Upper lobe of left lung (tissue), 6 donors: ENCODE data around the gene KNL1. TPM values are rescaled to one million over a fixed set of nuclear protein-coding genes. Genes with fewer than 3 reads are reported as not detected.

Source experiments
- ATAC-seq, 2 donors: fragments of 200-7000 bp; cut with Tn5 transposase; one replicate each; pipeline ENCODE4 v1.9.1; 2022; ENCODE audit warnings: mild to moderate bottlenecking in 2 of 2, moderate library complexity in 2 of 2; ENCODE audit not compliant: low FRiP score in 2 of 2
- DNase-seq, 2 donors: peaks; one replicate each; pipeline ENCODE4 v3.0.0-alpha.2; 2019 to 2020
- H3K27ac ChIP-seq, 4 donors: fragments of 200-600 bp; sonication (generic); one replicate each; pipeline ENCODE4 v1.5.1; 2016 to 2019
- H3K27me3 ChIP-seq, 4 donors: fragments of 200-600 bp; sonication (generic); one replicate each; pipeline ENCODE4 v1.5.1; 2017 to 2019
- H3K36me3 ChIP-seq, 4 donors: fragments of 200-600 bp; sonication (generic); one replicate each; pipeline ENCODE4 v1.5.1; 2016 to 2019
- H3K4me1 ChIP-seq, 4 donors: fragments of 200-600 bp; sonication (generic); one replicate each; pipeline ENCODE4 v1.5.1; 2018 to 2019
- H3K4me3 ChIP-seq, 4 donors: fragments of 200-600 bp; sonication (generic); one replicate each; pipeline ENCODE4 v1.5.1; 2017 to 2019; ENCODE audit warnings: mild to moderate bottlenecking in 2 of 4, moderate library complexity in 1 of 4
- H3K9me3 ChIP-seq, 4 donors: fragments of 200-600 bp; sonication (generic); one replicate each; pipeline ENCODE4 v1.5.1; 2018 to 2019
- EP300 ChIP-seq, 4 donors: sonication (generic); formaldehyde crosslinking; IDR thresholded peaks; one replicate each; pipeline ENCODE4 v1.5.1; 2017; ENCODE audit warnings: antibody characterized with exemption in 4 of 4, control low read depth in 2 of 4
- POLR2A ChIP-seq, 4 donors: fragments of 450-650 bp; IDR thresholded peaks; one replicate each; pipeline ENCODE4 v1.5.1; 2016 to 2017; ENCODE audit warnings: antibody characterized with exemption in 4 of 4, mild to moderate bottlenecking in 2 of 4
- POLR2AphosphoS5 ChIP-seq, 2 donors: sonication (generic); formaldehyde crosslinking; IDR thresholded peaks; one replicate each; pipeline ENCODE4 v1.5.1; 2017; ENCODE audit warnings: antibody characterized with exemption in 2 of 2
- WGBS, 2 donors: methylation state at CpG; one replicate each; pipeline ENCODE4 v1.1.5; 2017 to 2018; 5-methylcytosine and 5-hydroxymethylcytosine counted together
- total RNA-seq, 6 donors: library from RNA; depleted of rRNA in 4 of 6; stranded (reverse); fragments of >200 nt in 4 of 6; gene quantifications; one replicate each; pipeline versions ENCODE4 v1.1.0 to v1.2.1, GENCODE V29; 2016 to 2021
- TF ChIP-seq, protein P1 (sequence below), 6 experiments: fragments of 450-650 bp in 4 of 6; fragments of 200-600 bp in 2 of 6; sonication (generic) in 2 of 6; IDR thresholded peaks; one replicate each; pipeline ENCODE4 v1.5.1; 2016 to 2019; ENCODE audit warnings: antibody characterized with exemption in 6 of 6
- donor health status: DM: no; HTN: no; CAD: no; lungs with moderate emphysema.
- donor health status: DM: no; HTN: yes; CAD: no; lungs with severe emphysema.

The KNL1 gene
- total RNA-seq, 6 donors from 2014 or later, result under 0.01 to 2.4 (median 1.3) TPM

DNA sequence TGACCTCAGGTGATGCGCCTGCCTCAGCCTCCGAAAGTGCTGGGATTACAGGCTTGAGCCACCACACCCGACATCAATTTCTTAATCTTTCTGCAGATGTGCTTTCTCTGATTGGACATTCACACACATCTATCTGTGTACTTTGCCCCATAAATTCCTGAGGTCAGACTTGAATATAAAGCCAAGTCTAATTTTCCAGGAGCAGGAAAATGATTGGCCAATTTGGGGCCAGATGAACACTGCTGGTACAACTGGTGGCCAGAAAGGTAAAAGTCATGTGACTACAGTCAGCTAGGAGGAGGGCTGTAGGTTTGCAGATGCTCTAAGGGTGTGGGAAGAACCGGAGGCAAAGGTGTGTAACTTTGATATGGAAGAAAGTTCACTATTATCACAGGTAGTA lies 97.7 kb downstream of the KNL1 start:
- H3K4me3 ChIP-seq, result no peak overlapping the region
- ATAC-seq (no peak), DNase-seq (no peak)
- TF ChIP-seq, protein P1, sequence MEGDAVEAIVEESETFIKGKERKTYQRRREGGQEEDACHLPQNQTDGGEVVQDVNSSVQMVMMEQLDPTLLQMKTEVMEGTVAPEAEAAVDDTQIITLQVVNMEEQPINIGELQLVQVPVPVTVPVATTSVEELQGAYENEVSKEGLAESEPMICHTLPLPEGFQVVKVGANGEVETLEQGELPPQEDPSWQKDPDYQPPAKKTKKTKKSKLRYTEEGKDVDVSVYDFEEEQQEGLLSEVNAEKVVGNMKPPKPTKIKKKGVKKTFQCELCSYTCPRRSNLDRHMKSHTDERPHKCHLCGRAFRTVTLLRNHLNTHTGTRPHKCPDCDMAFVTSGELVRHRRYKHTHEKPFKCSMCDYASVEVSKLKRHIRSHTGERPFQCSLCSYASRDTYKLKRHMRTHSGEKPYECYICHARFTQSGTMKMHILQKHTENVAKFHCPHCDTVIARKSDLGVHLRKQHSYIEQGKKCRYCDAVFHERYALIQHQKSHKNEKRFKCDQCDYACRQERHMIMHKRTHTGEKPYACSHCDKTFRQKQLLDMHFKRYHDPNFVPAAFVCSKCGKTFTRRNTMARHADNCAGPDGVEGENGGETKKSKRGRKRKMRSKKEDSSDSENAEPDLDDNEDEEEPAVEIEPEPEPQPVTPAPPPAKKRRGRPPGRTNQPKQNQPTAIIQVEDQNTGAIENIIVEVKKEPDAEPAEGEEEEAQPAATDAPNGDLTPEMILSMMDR (IDR thresholded peaks at IDR 0.05), result no peak
- no peak for TF ChIP-seq POLR2AphosphoS5 (IDR thresholded peaks at IDR 0.05)
- no peaks in the 10 kb centered on the region for H3K9me3 ChIP-seq
- H3K27me3 ChIP-seq, result no peaks in the 10 kb centered on the region
- 93 to 95% methylated on average over 4 of the region's 4 CpGs for WGBS, 2 donors
- peaks cover 16 to 24% (median 19%) of the 10 kb centered on the region in 4 donors for H3K4me1 ChIP-seq
- H3K36me3 ChIP-seq, result peaks cover 0 to 6% (median 0%) of the 10 kb centered on the region in 4 donors
- no peak overlapping the region for H3K27ac ChIP-seq

DNA sequence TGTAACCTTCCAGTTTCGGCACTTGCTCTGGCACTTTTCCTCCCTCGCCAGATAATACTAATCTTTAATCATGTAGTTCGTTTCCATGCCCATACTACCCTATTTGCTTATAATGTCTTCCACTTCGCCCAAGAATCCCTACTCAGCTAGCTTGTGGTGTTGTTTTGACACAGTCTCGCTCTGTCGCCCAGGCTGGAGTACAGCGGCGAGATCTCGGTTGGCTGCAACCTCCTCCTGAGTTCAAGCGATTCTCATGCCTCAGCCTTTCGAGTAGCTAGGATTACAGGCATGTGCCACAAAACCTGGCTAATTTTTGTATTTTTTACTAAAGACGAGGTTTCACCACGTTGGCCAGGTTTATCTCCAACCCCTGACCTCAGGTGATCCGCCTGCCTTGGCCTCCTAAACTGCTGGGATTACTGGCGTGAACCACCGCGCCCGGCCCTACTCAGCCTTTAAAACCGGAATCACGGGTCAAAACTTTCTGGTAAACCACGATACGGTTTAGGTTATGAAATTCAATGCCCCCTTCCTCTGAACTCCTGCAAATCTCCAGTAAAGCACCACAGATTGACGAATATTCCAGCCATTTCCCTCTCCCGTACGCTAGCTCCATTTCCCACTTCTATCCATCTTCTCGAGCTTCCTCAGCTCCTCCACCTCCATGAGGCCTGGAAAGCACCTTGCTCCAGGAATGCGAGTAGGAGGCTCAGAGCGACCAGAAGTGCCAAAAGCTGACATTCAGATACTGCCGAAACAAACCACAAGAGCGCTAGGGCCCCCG lies 100.0 kb downstream of the KNL1 start:
- 30 to 33% methylated on average over 30 to 31 of the region's 31 CpGs for WGBS, 2 donors
- Histone ChIP-seq H3K9me3 (no peaks in the 10 kb centered on the region), H3K36me3 (peaks cover 0 to 6% (median 0%) of the 10 kb centered on the region in 4 donors), H3K4me3 (peak overlapping the region; percentile 66 to 80 (median 78)), H3K27ac (peak overlapping the region; percentile 96 to 99 (median 98)), H3K4me1 (peaks cover 16 to 24% (median 19%) of the 10 kb centered on the region in 4 donors), H3K27me3 (no peaks in the 10 kb centered on the region)
- ATAC-seq (no peak), DNase-seq (no peak)
- TF ChIP-seq POLR2A (IDR thresholded peaks at IDR 0.05) (no peak), EP300 (IDR thresholded peaks at IDR 0.05) (no peak), POLR2AphosphoS5 (IDR thresholded peaks at IDR 0.05) (no peak)
- TF ChIP-seq, protein P1 (IDR thresholded peaks at IDR 0.05), result no peak

DNA sequence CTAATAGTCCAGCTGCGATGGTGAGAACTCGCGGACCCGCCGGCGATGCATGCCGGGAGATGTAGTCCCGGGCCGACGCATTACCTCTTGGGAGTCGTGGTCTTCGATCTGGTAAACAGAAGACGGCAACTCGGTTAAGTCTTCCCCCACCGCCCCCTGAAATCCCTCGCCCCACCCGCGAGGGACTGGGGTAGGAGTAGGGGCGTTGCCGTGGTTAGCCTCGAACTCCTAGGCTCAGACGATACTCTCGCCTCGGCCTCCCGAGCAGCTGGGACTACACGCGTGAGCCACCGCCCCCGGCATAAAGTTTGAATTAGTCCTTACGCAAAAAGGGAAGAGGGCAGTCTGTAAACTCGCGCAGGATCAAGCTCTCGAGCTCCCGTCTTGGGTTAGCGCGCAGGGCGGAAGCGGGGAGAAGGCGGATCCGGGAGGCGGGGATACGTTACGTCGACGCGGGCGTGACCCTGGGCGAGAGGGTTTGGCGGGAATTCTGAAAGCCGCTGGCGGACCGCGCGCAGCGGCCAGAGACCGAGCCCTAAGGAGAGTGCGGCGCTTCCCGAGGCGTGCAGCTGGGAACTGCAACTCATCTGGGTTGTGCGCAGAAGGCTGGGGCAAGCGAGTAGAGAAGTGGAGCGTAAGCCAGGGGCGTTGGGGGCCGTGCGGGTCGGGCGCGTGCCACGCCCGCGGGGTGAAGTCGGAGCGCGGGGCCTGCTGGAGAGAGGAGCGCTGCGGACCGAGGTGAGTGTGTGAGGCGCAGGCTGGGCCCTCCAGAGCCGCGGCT lies 100.8 kb downstream of the KNL1 start, which contains the start of gene RAD51:
RAD51 (plus strand) TSS at position 487 of the 781 bp plus-strand sequence. CDS start 3,585 bp downstream, outside the sequence.
- H3K9me3 ChIP-seq, result no peaks in the 10 kb centered on the region
- 1% methylated on average over 24 to 34 of the region's 81 CpGs for WGBS, 2 donors
- DNase-seq (peak; percentile 94 to 97), ATAC-seq (peak; percentile 98 to 99)
- H3K4me1 ChIP-seq, result peaks cover 16 to 24% (median 19%) of the 10 kb centered on the region in 4 donors
- H3K27me3 ChIP-seq, result no peaks in the 10 kb centered on the region
- TF ChIP-seq, protein P1 (IDR thresholded peaks at IDR 0.05), result no peak
- no peak for TF ChIP-seq EP300 (IDR thresholded peaks at IDR 0.05)
- TF ChIP-seq POLR2AphosphoS5 (IDR thresholded peaks at IDR 0.05), result peak; percentile 85 to 92
- TF ChIP-seq POLR2A (IDR thresholded peaks at IDR 0.05), result peak in 3 of 4 donors; percentile 28 to 82 (median 70)
- peak within 1 kb of the TSS; percentile 66 to 80 (median 79) for H3K4me3 ChIP-seq
- H3K36me3 ChIP-seq, result peaks cover 0 to 6% (median 0%) of the 10 kb centered on the region in 4 donors
- peak within 1 kb of the TSS; percentile 96 to 99 (median 98) for H3K27ac ChIP-seq

DNA sequence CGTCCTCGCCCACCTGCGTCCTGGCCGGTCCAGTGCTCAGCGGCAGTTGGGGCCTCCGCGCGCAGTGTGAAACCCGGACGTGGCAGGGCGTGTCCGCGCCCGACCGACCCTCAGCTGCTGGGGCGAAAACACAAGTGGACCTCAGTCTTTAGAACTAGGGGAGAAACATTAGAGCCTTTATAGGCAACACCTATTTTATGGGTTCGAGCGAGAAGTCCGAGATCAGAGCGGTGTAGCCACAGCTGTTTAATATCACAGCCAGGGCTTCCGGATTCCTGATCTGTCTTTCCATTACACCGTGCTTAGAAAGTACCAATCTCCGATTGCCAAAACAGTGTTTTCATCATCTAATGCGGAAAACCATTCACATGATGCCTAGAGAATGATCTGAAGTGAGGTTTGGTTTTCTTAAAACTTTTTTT lies 101.4 kb downstream of the KNL1 start:
- H3K27ac ChIP-seq, result peak overlapping the region; percentile 96 to 99 (median 98)
- 1 to 5% methylated on average over 4 to 19 of the region's 24 CpGs for WGBS, 2 donors
- no peaks in the 10 kb centered on the region for H3K9me3 ChIP-seq
- no peak for TF ChIP-seq POLR2AphosphoS5 (IDR thresholded peaks at IDR 0.05)
- TF ChIP-seq, protein P1 (IDR thresholded peaks at IDR 0.05), result no peak
- TF ChIP-seq POLR2A (IDR thresholded peaks at IDR 0.05), result no peak
- TF ChIP-seq EP300 (IDR thresholded peaks at IDR 0.05), result no peak
- peak; percentile 11 to 32 for ATAC-seq
- peak overlapping the region; percentile 66 to 80 (median 79) for H3K4me3 ChIP-seq
- DNase-seq, result no peak
- no peaks in the 10 kb centered on the region for H3K27me3 ChIP-seq
- peaks cover 16 to 24% (median 19%) of the 10 kb centered on the region in 4 donors for H3K4me1 ChIP-seq
- peaks cover 0 to 6% (median 0%) of the 10 kb centered on the region in 4 donors for H3K36me3 ChIP-seq
